IMR-90 (cell line): ENCODE measurements around the gene STK40. TPM values are rescaled to one million over a fixed set of nuclear protein-coding genes. Genes with fewer than 3 reads are reported as not detected.

Experiments
- ATAC-seq: fragments of 200-7000 bp; cut with Tn5 transposase; 2 replicates; pipeline ENCODE4 v1.9.1; 2020; ENCODE audit warnings: low read depth, mild to moderate bottlenecking, moderate library complexity
- BruUV-seq: library from RNA; stranded (reverse); fragments of 400-500 nt; replicated peaks from 2 replicates; lab custom pipeline; 2021; lab: Mats Ljungman, UMichigan
- CTCF ChIA-PET: fragments of 300-600 bp; formaldehyde crosslinking; extraction: SDS; loops from one replicate; lab custom pipeline; 2021; ENCODE audit warnings: antibody characterized with exemption; lab: Yijun Ruan, JAX
- POLR2A ChIA-PET: fragments of 300-600 bp; sonication (Branson Sonifier 250); formaldehyde crosslinking; loops from one replicate; lab custom pipeline; 2022; ENCODE audit warnings: antibody characterized with exemption; ENCODE audit not compliant: unreplicated experiment; lab: Charles Lee
- DNase-seq: peaks from one replicate; pipeline ENCODE4 v3.0.0; 2013
- H2AFZ ChIP-seq: replicated peaks from 2 replicates; pipeline ENCODE3; 2013; ENCODE audit warnings: low read length, mild to moderate bottlenecking; ENCODE audit not compliant: poor library complexity
- H2AK5ac ChIP-seq: 2 replicates; pipeline ENCODE4 v1.6.1; 2013; ENCODE audit warnings: low read depth, low read length, inconsistent platforms
- H2AK9ac ChIP-seq: replicated peaks from 2 replicates; pipeline ENCODE3; 2013; ENCODE audit warnings: mild to moderate bottlenecking, low read depth, low read length, moderate library complexity; ENCODE audit not compliant: poor library complexity
- H2BK120ac ChIP-seq: 2 replicates; pipeline ENCODE4 v1.6.1; 2013; ENCODE audit warnings: low read depth, low read length, inconsistent platforms
- H2BK15ac ChIP-seq: 3 replicates; pipeline ENCODE4 v1.6.1; 2013; ENCODE audit warnings: low read depth, low read length, inconsistent platforms
- H2BK20ac ChIP-seq: 2 replicates; pipeline ENCODE4 v1.6.1; 2013; ENCODE audit warnings: low read depth, mild to moderate bottlenecking, inconsistent platforms, low read length, moderate library complexity
- H2BK5ac ChIP-seq: 2 replicates; pipeline ENCODE4 v1.6.1; 2013; ENCODE audit warnings: mild to moderate bottlenecking, low read depth, low read length, inconsistent platforms; ENCODE audit not compliant: poor library complexity, severe bottlenecking
- H3K14ac ChIP-seq: replicated peaks from 2 replicates; pipeline ENCODE4 v1.6.1; 2013; ENCODE audit warnings: low read depth, low read length, inconsistent platforms
- H3K18ac ChIP-seq: 2 replicates; pipeline ENCODE4 v1.6.1; 2013; ENCODE audit warnings: low read depth, low read length, control low read depth
- H3K23ac ChIP-seq: 2 replicates; pipeline ENCODE4 v1.6.1; 2013; ENCODE audit warnings: low read depth, low read length, inconsistent platforms
- H3K27ac ChIP-seq: 2 replicates; pipeline ENCODE4 v1.5.1; 2013; ENCODE audit warnings: mild to moderate bottlenecking, control low read depth, low read length; ENCODE audit not compliant: insufficient read depth
- H3K27me3 ChIP-seq: 2 replicates; pipeline ENCODE4 v1.6.1; 2013; ENCODE audit warnings: low read length; ENCODE audit not compliant: control insufficient read depth, insufficient read depth
- H3K36me3 ChIP-seq: 2 replicates; pipeline ENCODE4 v1.6.1; 2013; ENCODE audit warnings: low read length, mixed read lengths; ENCODE audit not compliant: control insufficient read depth, insufficient read depth
- H3K4ac ChIP-seq: 2 replicates; pipeline ENCODE4 v1.6.1; 2013; ENCODE audit warnings: low read depth, low read length, inconsistent platforms
- H3K4me1 ChIP-seq: 2 replicates; pipeline ENCODE4 v1.6.1; 2013; ENCODE audit warnings: low read length, mixed read lengths; ENCODE audit not compliant: control insufficient read depth, insufficient read depth
- H3K4me2 ChIP-seq: 2 replicates; pipeline ENCODE4 v1.6.1; 2013; ENCODE audit warnings: low read depth, mild to moderate bottlenecking, control low read depth, low read length, moderate library complexity
- H3K4me3 ChIP-seq: 2 replicates; pipeline ENCODE4 v1.5.1; 2013; ENCODE audit warnings: low read depth, mild to moderate bottlenecking, control low read depth, low read length, moderate library complexity; ENCODE audit not compliant: insufficient read depth
- H3K56ac ChIP-seq: 2 replicates; pipeline ENCODE4 v1.6.1; 2013; ENCODE audit warnings: low read length, inconsistent platforms; ENCODE audit not compliant: insufficient read depth; ENCODE audit errors: extremely low read depth
- H3K79me1 ChIP-seq, 2 experiments: 2 replicates each; pipeline ENCODE4 v1.6.1; 2013; ENCODE audit warnings: low read length in 2 of 2, inconsistent platforms in 1 of 2, low read depth in 1 of 2
- H3K9ac ChIP-seq: 2 replicates; pipeline ENCODE4 v1.6.1; 2013; ENCODE audit warnings: low read depth, low read length, control low read depth
- H3K9me1 ChIP-seq: 2 replicates; pipeline ENCODE4 v1.6.1; 2013; ENCODE audit warnings: low read length, inconsistent platforms; ENCODE audit not compliant: insufficient read depth
- H3K9me3 ChIP-seq: 2 replicates; pipeline ENCODE4 v1.6.1; 2013; ENCODE audit warnings: low read length; ENCODE audit not compliant: control insufficient read depth, insufficient read depth
- H4K20me1 ChIP-seq: 2 replicates; pipeline ENCODE4 v1.6.1; 2013; ENCODE audit warnings: low read length, inconsistent platforms; ENCODE audit not compliant: insufficient read depth
- H4K5ac ChIP-seq: 2 replicates; pipeline ENCODE4 v1.6.1; 2013; ENCODE audit warnings: mild to moderate bottlenecking, low read depth, low read length, control low read depth
- H4K8ac ChIP-seq, 2 experiments: 2 replicates each; pipeline ENCODE4 v1.6.1; 2013; ENCODE audit warnings: low read depth in 2 of 2, low read length in 2 of 2, control low read depth in 1 of 2, inconsistent platforms in 1 of 2
- H4K91ac ChIP-seq: 2 replicates; pipeline ENCODE4 v1.6.1; 2013; ENCODE audit warnings: low read depth, low read length, inconsistent platforms; ENCODE audit not compliant: insufficient read depth
- BHLHE40 ChIP-seq: fragments of 150-350 bp; IDR thresholded peaks from 2 replicates; pipeline ENCODE4 v1.6.1; 2016; ENCODE audit warnings: mild to moderate bottlenecking, low read depth, low read length
- CEBPB ChIP-seq: IDR thresholded peaks from 2 replicates; pipeline ENCODE4 v1.6.1; 2012; ENCODE audit warnings: low read depth, low read length, improper control_type of control experiment
- CHD1 ChIP-seq: IDR thresholded peaks from 2 replicates; pipeline ENCODE4 v1.6.1; 2012; ENCODE audit warnings: low read depth, low read length, improper control_type of control experiment
- MAFK ChIP-seq: IDR thresholded peaks from 2 replicates; pipeline ENCODE4 v1.6.1; 2012; ENCODE audit warnings: low read depth, low read length, improper control_type of control experiment
- RCOR1 ChIP-seq: IDR thresholded peaks from 2 replicates; pipeline ENCODE4 v1.6.1; 2012; ENCODE audit warnings: mild to moderate bottlenecking, low read length, improper control_type of control experiment; ENCODE audit not compliant: insufficient replicate concordance
- RFX5 ChIP-seq: IDR thresholded peaks from 2 replicates; pipeline ENCODE4 v1.8.0; 2012; ENCODE audit warnings: low read depth, mild to moderate bottlenecking, low read length, moderate library complexity
- SMC3 ChIP-seq: fragments of 150-350 bp; IDR thresholded peaks from 2 replicates; pipeline ENCODE4 v1.6.1; 2016; ENCODE audit warnings: low read depth, mild to moderate bottlenecking, antibody characterized with exemption, low read length, moderate library complexity
- WGBS, 2 experiments: methylation state at CpG; one replicate each; pipeline versions ENCODE4 v1.1.5 to v1.1.7; 2013; ENCODE audit warnings: missing lambda C conversion rate in 2 of 2; ENCODE audit not compliant: insufficient read length in 1 of 2; ENCODE audit errors: extremely low coverage in 2 of 2; 5-methylcytosine and 5-hydroxymethylcytosine counted together
- dilution Hi-C: fragments of 300-500 bp; cut with HindIII; formaldehyde crosslinking; loops from one replicate; pipeline ENCODE4 v1.14.3; 2018; ENCODE audit warnings: low sequenced_read_pairs; ENCODE audit not compliant: unreplicated experiment
- in situ Hi-C: fragments of 300-500 bp; cut with MboI; formaldehyde crosslinking; loops from 3 replicates; pipeline ENCODE4 v1.14.3; 2019; ENCODE audit warnings: low sequenced_read_pairs, inconsistent platforms, mixed read lengths
- intact Hi-C: fragments of 100-400 bp; cut with micrococcal nuclease; formaldehyde crosslinking; loops from 2 replicates; pipeline ENCODE4 v1.10.0; 2022
- polyA plus RNA-seq, 3 experiments: library from polyadenylated mRNA; depleted of rRNA; stranded (reverse); fragments of >200 nt; gene quantifications; 2 replicates each; pipeline ENCODE4 v1.2.3, GENCODE V29; 2012; ENCODE audit warnings: low replicate concordance in 1 of 3
- total RNA-seq: library from RNA; depleted of rRNA; stranded (reverse); fragments of >200 nt; gene quantifications from 2 replicates; pipeline ENCODE4 v1.2.3, GENCODE V29; 2012
- TF ChIP-seq, protein P1 (sequence below): fragments of 150-350 bp; IDR thresholded peaks from 2 replicates; pipeline ENCODE4 v1.6.1; 2017; ENCODE audit warnings: mild to moderate bottlenecking, antibody characterized with exemption, low read length, low read depth

STK40 gene
- total and polyA plus RNA-seq, 2 of the 4 experiments (the other 2 are of a cell fraction) = 16.0 to 29.9 TPM

DNA sequence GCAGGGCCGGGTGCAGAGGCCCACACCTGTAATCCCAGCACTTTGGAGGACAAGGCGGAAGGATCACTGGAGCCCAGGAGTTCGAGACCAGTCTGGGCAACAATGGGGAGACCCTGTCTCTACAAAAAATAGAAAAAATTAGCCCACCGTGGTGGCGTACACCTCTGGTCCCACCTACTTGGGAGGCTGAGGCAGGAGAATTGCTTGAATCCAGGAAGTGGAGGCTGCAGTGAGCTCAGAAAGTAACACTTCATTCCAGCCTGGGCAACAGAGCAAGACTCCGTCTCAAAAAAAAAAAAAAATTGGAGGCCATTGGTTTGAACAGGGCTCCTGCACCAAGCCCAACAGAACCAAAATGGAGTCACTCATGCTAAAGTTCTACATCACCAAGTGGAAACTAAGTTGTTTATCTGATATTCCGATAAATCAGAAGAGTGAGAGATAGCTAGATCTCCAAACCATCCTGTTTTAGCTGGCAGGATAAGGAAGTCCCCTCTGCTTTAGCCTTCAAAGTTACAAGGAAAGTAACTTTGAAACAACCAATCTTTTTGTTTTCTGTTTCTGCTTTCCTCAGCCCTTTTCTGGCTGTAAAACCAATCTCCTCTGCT is 12.8 kb upstream of the STK40 start:
- no peak for ATAC-seq
- no peak overlapping the region for H3K9ac ChIP-seq

More for the DNA sequence above, 12.8 kb upstream of the STK40 start:
- 68% methylated on average over 3 of the region's 7 CpGs; no CpG with 5 or more reads in 1 of the 2 experiments for WGBS, 2 experiments
- H2AK9ac ChIP-seq = no peak overlapping the region
- in situ Hi-C loops = no loop called here
- H2AFZ ChIP-seq = peak overlapping the region; percentile 94
- no peak overlapping the region for H2BK120ac ChIP-seq
- H4K5ac ChIP-seq = no peak overlapping the region
- H4K91ac ChIP-seq = 0 out of 2 replicates have a peak overlapping the region, but pooled peaks have one; percentile 42
- dilution Hi-C loops = no loop called here
- CTCF ChIA-PET = no interaction called here
- POLR2A ChIA-PET = no interaction called here
- BruUV-seq = no TSS peak
- no peak overlapping the region for H2BK15ac ChIP-seq
- H3K18ac ChIP-seq = no peak overlapping the region
- peaks cover 15 to 31% of the 10 kb centered on the region in 2 experiments for H3K79me1 ChIP-seq
- no peak overlapping the region for H3K4me2 ChIP-seq
- no peak overlapping the region for H3K56ac ChIP-seq
- no peak overlapping the region for H2AK5ac ChIP-seq
- H3K36me3 ChIP-seq = peaks cover 7% of the 10 kb centered on the region
- H2BK5ac ChIP-seq = no peak overlapping the region
- intact Hi-C loops = no loop called here
- peak overlapping the region in 1 of 2 experiments; percentile 46; a peak in 1 of 4 replicates for H4K8ac ChIP-seq
- H3K14ac ChIP-seq = no peak overlapping the region
- no peaks in the 10 kb centered on the region for H3K27me3 ChIP-seq
- H3K4me1 ChIP-seq = no peaks in the 10 kb centered on the region
- 0 out of 2 replicates have a peak overlapping the region, but pooled peaks have one; percentile 73 for H3K4ac ChIP-seq
- no peak overlapping the region for H3K27ac ChIP-seq
- no peak overlapping the region for H2BK20ac ChIP-seq
- H3K9me3 ChIP-seq = no peaks in the 10 kb centered on the region
- H4K20me1 ChIP-seq = no peaks in the 10 kb centered on the region
- H3K4me3 ChIP-seq = no peak overlapping the region
- TF ChIP-seq RFX5 (no peak), CEBPB (no peak), MAFK (no peak), RCOR1 (no peak), BHLHE40 (no peak), CHD1 (no peak), SMC3 (no peak)
- TF ChIP-seq, protein P1, sequence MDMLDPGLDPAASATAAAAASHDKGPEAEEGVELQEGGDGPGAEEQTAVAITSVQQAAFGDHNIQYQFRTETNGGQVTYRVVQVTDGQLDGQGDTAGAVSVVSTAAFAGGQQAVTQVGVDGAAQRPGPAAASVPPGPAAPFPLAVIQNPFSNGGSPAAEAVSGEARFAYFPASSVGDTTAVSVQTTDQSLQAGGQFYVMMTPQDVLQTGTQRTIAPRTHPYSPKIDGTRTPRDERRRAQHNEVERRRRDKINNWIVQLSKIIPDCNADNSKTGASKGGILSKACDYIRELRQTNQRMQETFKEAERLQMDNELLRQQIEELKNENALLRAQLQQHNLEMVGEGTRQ = no peak
- DNase-seq = no peak
- no peak overlapping the region for H3K23ac ChIP-seq
- H3K9me1 ChIP-seq = peaks cover 9% of the 10 kb centered on the region
